Heart left ventricle (tissue), 16 donors: ENCODE data around the gene FUZ. TPM values are rescaled to one million over a fixed set of nuclear protein-coding genes. Genes with fewer than 3 reads are reported as not detected.

Experiments
- ATAC-seq, 4 donors: fragments of 200-7000 bp; cut with Tn5 transposase; one replicate each; pipeline ENCODE4 v1.9.1; 2020 to 2022; ENCODE audit warnings: moderate library complexity in 4 of 4, mild to moderate bottlenecking in 3 of 4, moderate number of reproducible peaks in 1 of 4
- DNase-seq, 5 donors: peaks; one replicate each; pipeline ENCODE4 v3.0.0-alpha.2; 2020
- H3K27ac ChIP-seq, 12 donors: fragments of 200-600 bp; sonication (generic) in 4 of 12; one replicate each; pipeline versions ENCODE4 v1.5.0 to v1.8.0; 2016 to 2022; ENCODE audit warnings: mild to moderate bottlenecking in 2 of 12
- H3K27me3 ChIP-seq, 9 donors: fragments of 200-600 bp; sonication (generic) in 2 of 9; one replicate each; pipeline versions ENCODE4 v1.5.1 to v1.8.0; 2016 to 2022; ENCODE audit warnings: mild to moderate bottlenecking in 3 of 9
- H3K36me3 ChIP-seq, 9 donors: fragments of 200-600 bp; sonication (generic) in 2 of 9; one replicate each; pipeline versions ENCODE4 v1.5.0 to v1.8.0; 2018 to 2022; ENCODE audit warnings: mild to moderate bottlenecking in 2 of 9
- H3K4me1 ChIP-seq, 12 donors: fragments of 200-600 bp; sonication (generic) in 4 of 12; one replicate each; pipeline versions ENCODE4 v1.5.0 to v1.8.0; 2016 to 2022; ENCODE audit warnings: mild to moderate bottlenecking in 3 of 12
- H3K4me3 ChIP-seq, 12 donors: fragments of 200-600 bp; sonication (generic) in 4 of 12; one replicate each; pipeline versions ENCODE4 v1.5.0 to v1.8.0; 2017 to 2022; ENCODE audit warnings: mild to moderate bottlenecking in 9 of 12, moderate library complexity in 4 of 12
- H3K9me3 ChIP-seq, 12 donors: fragments of 200-600 bp; sonication (generic) in 4 of 12; one replicate each; pipeline versions ENCODE4 v1.5.0 to v1.8.0; 2016 to 2022; ENCODE audit warnings: mild to moderate bottlenecking in 1 of 12
- POLR2A ChIP-seq, 2 donors: fragments of 450-650 bp; IDR thresholded peaks; one replicate each; pipeline ENCODE4 v1.6.1; 2017; ENCODE audit warnings: antibody characterized with exemption in 2 of 2, mild to moderate bottlenecking in 2 of 2, moderate library complexity in 2 of 2
- WGBS, 4 donors: extraction: QIAGEN DNeasy Blood & Tissue Kit in 2 of 4; methylation state at CpG; one replicate each; pipeline versions ENCODE4 v1.1.5 to v1.1.7; 2013 to 2018; 5-methylcytosine and 5-hydroxymethylcytosine counted together
- intact Hi-C, 10 donors: fragments of 100-400 bp; cut with DNase I; formaldehyde crosslinking; loops; one replicate each; pipeline versions ENCODE4 v1.11.1 to v1.14.2; 2022
- polyA plus RNA-seq, 2 donors: library from polyadenylated mRNA; stranded (reverse); fragments of 200-250 nt; gene quantifications; one replicate each; pipeline ENCODE4 v1.2.3, GENCODE V29; 2013
- total RNA-seq, 9 donors: library from RNA; depleted of rRNA in 2 of 9; stranded (reverse); fragments of >200 nt in 2 of 9; fragmentation: NEBNext Ultra II Directional in 3 of 9; extraction: Animal tissue kit (Norgen Biotek cat#: 25700) in 3 of 9; gene quantifications; one replicate each; pipeline versions ENCODE4 v1.1.0 to v1.2.4, GENCODE V29; 2016 to 2023
- TF ChIP-seq, protein P1 (sequence below), 12 donors: fragments of 200-600 bp; sonication (generic) in 4 of 12; IDR thresholded peaks; one replicate each; pipeline versions ENCODE4 v1.5.0 to v1.8.0; 2018 to 2022; ENCODE audit warnings: antibody characterized with exemption in 12 of 12, mild to moderate bottlenecking in 5 of 12
- donor health status: ischemic (EF 13 %, LVEDD 7.1; RV severe dilation, severe dysfunction).
- donor health status: healthy with polysubstance abuse.
- donor health status: DM: no; HTN: yes; CAD: no.
- donor health status: DM: no; HTN: no; CAD: no.
- donor health status: ischemic (EF 25% LVEDD 6.9; RV normal size, moderate dysfunction).
- donor health status: ischemic (EF 25% LVEDD 5.7; RV mildly dilated, moderate dysfunction).
- donor health status: healthy.
- donor health status: DM: yes; HTN: yes; CAD: no.
- donor health status: ischemic (EF 35%, LVEDD 5.7; RV mildly dilated, moderate dysfunction).
- donor health status: nonischemic (EF 11% LVEDD 7.7; RV severe dilation, severe dysfunction).
- donor health status: DM: yes; HTN: yes; CAD: no.
- donor health status: PGD.
- donor health status: ischemic (EF 29% LVEDD 5.4; RV normal size, mild dysfunction).
- donor health status: nonischemic (EF 23%, LVEDD 6.1; RV moderate dilation, normal function).

Gene FUZ
- total and polyA plus RNA-seq, 11 donors = 12.7 to 29.1 (median 16.2) TPM

DNA sequence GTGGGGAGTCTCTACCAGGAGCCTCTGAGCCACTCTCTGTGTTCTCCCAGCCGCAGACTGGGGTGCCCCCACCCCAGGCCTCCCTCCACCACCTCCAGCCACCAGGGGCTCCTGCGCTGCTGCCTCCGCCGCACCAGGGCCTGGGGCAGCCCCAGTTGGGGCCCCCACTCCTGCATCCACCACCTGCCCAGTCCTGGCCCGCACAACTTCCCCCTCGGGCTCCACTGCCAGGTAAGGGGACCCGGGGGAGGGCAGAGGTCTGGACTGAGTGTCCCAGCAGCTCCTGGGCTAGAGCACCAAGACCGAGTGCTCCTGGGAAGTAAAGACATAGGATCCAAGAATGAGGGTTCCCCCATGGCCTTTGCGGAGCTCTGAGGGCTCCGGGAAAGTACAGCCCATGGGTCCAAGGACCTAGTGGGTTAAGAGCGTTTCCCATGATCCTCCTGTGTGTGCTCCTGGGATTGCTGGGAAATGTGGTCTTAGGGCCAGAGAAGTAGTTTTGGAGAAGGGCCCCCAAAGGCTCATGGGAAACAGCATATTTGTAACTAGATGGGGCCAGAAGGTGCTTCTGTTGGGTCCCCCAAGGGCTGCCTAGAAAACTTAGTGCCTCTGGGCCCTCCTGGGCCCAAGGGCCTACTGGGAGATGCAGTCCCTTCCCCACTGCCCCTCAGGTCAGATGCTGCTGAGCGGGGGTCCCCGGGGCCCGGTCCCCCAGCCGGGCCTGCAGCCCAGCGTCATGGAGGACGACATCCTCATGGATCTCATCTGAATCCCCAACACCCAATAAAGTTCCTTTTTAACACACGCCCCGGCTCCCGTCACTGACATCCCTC, 23.3 kb upstream of the FUZ start:
- peaks cover 4 to 97% (median 87%) of the 10 kb centered on the region in 9 donors for H3K36me3 ChIP-seq
- H3K4me1 ChIP-seq = peaks cover 0 to 16% (median 0%) of the 10 kb centered on the region in 12 donors
- H3K27ac ChIP-seq = no peak overlapping the region
- WGBS, 4 donors = 93 to 98% (median 95%) methylated on average over 18 to 20 of the region's 20 CpGs
- intact Hi-C loops = no loop called here
- TF ChIP-seq POLR2A (IDR thresholded peaks at IDR 0.05) = no peak
- TF ChIP-seq, protein P1, sequence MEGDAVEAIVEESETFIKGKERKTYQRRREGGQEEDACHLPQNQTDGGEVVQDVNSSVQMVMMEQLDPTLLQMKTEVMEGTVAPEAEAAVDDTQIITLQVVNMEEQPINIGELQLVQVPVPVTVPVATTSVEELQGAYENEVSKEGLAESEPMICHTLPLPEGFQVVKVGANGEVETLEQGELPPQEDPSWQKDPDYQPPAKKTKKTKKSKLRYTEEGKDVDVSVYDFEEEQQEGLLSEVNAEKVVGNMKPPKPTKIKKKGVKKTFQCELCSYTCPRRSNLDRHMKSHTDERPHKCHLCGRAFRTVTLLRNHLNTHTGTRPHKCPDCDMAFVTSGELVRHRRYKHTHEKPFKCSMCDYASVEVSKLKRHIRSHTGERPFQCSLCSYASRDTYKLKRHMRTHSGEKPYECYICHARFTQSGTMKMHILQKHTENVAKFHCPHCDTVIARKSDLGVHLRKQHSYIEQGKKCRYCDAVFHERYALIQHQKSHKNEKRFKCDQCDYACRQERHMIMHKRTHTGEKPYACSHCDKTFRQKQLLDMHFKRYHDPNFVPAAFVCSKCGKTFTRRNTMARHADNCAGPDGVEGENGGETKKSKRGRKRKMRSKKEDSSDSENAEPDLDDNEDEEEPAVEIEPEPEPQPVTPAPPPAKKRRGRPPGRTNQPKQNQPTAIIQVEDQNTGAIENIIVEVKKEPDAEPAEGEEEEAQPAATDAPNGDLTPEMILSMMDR (IDR thresholded peaks at IDR 0.05) = no peak
- no peaks in the 10 kb centered on the region for H3K9me3 ChIP-seq
- no peak overlapping the region for H3K4me3 ChIP-seq
- DNase-seq (no peak), ATAC-seq (no peak)
- H3K27me3 ChIP-seq = no peaks in the 10 kb centered on the region

DNA sequence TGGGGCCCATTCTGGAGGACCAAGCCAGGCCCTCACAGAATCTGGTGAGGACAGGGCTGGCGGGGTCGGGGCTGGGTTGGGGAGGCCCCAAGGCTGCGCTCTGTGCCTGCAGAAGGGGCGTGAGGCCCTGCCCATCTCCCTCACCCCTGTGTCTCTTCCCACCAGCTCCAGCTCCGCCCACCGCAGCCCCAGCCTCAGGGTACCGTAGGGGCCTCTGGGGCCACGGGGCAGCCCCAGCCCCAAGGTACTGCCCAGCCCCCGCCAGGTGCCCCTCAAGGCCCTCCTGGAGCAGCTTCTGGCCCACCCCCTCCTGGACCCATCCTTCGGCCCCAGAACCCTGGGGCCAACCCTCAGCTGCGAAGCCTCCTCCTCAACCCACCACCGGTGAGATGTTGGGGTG, 22.5 kb upstream of the FUZ start:
- H3K9me3 ChIP-seq = no peaks in the 10 kb centered on the region
- WGBS, 4 donors = 95 to 97% (median 97%) methylated on average over 11 to 12 of the region's 12 CpGs
- peaks cover 0 to 16% (median 0%) of the 10 kb centered on the region in 12 donors for H3K4me1 ChIP-seq
- H3K36me3 ChIP-seq = peaks cover 4 to 97% (median 90%) of the 10 kb centered on the region in 9 donors
- no peak for DNase-seq
- intact Hi-C loops = no loop called here
- H3K4me3 ChIP-seq = no peak overlapping the region
- ATAC-seq = no peak
- TF ChIP-seq POLR2A (IDR thresholded peaks at IDR 0.05) = no peak
- TF ChIP-seq, protein P1 (IDR thresholded peaks at IDR 0.05) = no peak
- H3K27me3 ChIP-seq = no peaks in the 10 kb centered on the region
- H3K27ac ChIP-seq = no peak overlapping the region

DNA sequence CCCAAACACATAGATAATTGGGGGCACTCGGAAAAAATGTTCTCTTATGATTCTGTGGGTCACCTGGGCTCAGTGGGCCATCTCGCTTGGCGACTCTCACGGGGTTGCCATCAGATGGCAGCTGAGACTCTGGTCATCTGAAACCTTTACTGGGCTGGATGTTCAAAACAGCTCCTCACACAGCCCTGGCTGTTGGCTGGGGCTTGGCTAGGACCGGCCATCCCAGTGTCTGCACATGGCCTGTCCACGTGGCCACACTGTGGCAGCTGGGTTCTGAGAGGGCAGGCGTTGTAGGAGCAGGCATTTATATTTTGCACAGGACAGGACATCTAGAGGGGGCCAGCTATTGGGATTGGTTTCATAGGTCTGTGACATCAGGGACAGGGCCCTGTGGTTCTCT, 20.5 kb upstream of the FUZ start:
- ATAC-seq (no peak), DNase-seq (no peak)
- no peaks in the 10 kb centered on the region for H3K27me3 ChIP-seq
- WGBS, 4 donors = 89 to 95% (median 93%) methylated on average over 4 to 7 of the region's 7 CpGs
- intact Hi-C loops = no loop called here
- no peak for TF ChIP-seq POLR2A (IDR thresholded peaks at IDR 0.05)
- TF ChIP-seq, protein P1 (IDR thresholded peaks at IDR 0.05) = no peak
- H3K4me1 ChIP-seq = peaks cover 0 to 16% (median 0%) of the 10 kb centered on the region in 12 donors
- H3K27ac ChIP-seq = no peak overlapping the region
- H3K9me3 ChIP-seq = no peaks in the 10 kb centered on the region
- H3K36me3 ChIP-seq = peaks cover 4 to 100% (median 96%) of the 10 kb centered on the region in 9 donors
- no peak overlapping the region for H3K4me3 ChIP-seq

DNA sequence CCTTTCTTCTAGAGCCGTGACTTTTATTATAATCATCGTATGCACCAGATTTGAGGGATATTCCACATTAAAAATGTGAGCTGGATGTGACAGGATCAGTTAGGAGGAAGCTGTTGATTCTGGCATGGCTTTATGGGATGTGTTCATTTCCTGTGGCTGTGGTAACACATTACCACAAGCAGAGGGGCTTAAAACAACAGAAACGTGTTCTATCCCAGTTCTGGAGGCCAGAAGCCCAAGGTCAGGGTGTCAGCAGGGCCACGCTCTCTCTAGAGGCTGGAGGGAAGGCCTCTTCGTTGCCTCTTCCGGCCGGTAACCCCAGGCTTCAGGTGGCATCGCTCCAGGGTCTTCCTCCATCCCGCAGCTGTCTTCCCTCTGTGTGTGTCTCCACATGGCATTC, 19.5 kb upstream of the FUZ start:
- Histone ChIP-seq H3K4me3 (no peak overlapping the region), H3K36me3 (peaks cover 4 to 97% (median 94%) of the 10 kb centered on the region in 9 donors), H3K9me3 (no peaks in the 10 kb centered on the region), H3K27me3 (no peaks in the 10 kb centered on the region), H3K27ac (peak overlapping the region in 1 of 12 donors; percentile 19), H3K4me1 (peaks cover 0 to 16% (median 0%) of the 10 kb centered on the region in 12 donors)
- no peak for TF ChIP-seq POLR2A (IDR thresholded peaks at IDR 0.05)
- TF ChIP-seq, protein P1 (IDR thresholded peaks at IDR 0.05) = no peak
- WGBS, 4 donors = 66 to 76% (median 72%) methylated on average over 9 of the region's 9 CpGs
- intact Hi-C loops = no loop called here
- ATAC-seq (no peak), DNase-seq (no peak)
